HepG2 (cell line): ENCODE data around the gene PYGL. TPM values are rescaled to one million over a fixed set of nuclear protein-coding genes. Genes with fewer than 3 reads are reported as not detected.

ENCODE experiments used
- HOXA3 ChIP-seq: sonication (generic); formaldehyde crosslinking; IDR thresholded peaks from 2 replicates; pipeline ENCODE4 v1.5.0; 2020; ENCODE audit warnings: missing genetic modification reagents
- KDM5B ChIP-seq: sonication (generic); formaldehyde crosslinking; IDR thresholded peaks from 2 replicates; pipeline ENCODE4 v1.4.0; 2020; ENCODE audit warnings: missing genetic modification reagents, mild to moderate bottlenecking, borderline replicate concordance
- ZNF143 ChIP-seq: sonication (generic); formaldehyde crosslinking; IDR thresholded peaks from 2 replicates; pipeline ENCODE4 v1.4.0; 2020; ENCODE audit warnings: missing genetic modification reagents
- ZNF460 ChIP-seq: sonication (generic); formaldehyde crosslinking; IDR thresholded peaks from 2 replicates; pipeline ENCODE4 v1.5.1; 2020; ENCODE audit warnings: missing genetic modification reagents, mild to moderate bottlenecking, borderline replicate concordance
- ZNF484 ChIP-seq: sonication (generic); formaldehyde crosslinking; IDR thresholded peaks from 2 replicates; pipeline ENCODE4 v1.5.1; 2020; ENCODE audit warnings: mild to moderate bottlenecking, low read depth, missing genetic modification reagents, borderline replicate concordance
- ZNF558 ChIP-seq: sonication (generic); formaldehyde crosslinking; IDR thresholded peaks from 2 replicates; pipeline ENCODE4 v1.9.0; 2022; ENCODE audit warnings: mild to moderate bottlenecking, missing genetic modification reagents, borderline replicate concordance
- polyA plus RNA-seq, 8 experiments: library from polyadenylated mRNA; depleted of rRNA in 3 of 8; stranded (reverse) in 7 of 8; unstranded in 1 of 8; fragments of >200 nt; fragmentation: Illumina TruSeq in 4 of 8; extraction: Trizol in 4 of 8; gene quantifications; 2 replicates each; pipeline versions ENCODE4 v1.2.1 to v1.2.3, GENCODE V29; 2011 to 2016; ENCODE audit warnings: low read depth in 4 of 8, missing spikeins in 1 of 8, mixed read lengths in 1 of 8; ENCODE audit not compliant: insufficient read depth in 1 of 8
- total RNA-seq, 5 experiments: library from RNA; depleted of rRNA; stranded (reverse); fragments of >200 nt; fragmentation: Illumina TruSeq; extraction: Trizol; gene quantifications; 2 replicates each; pipeline ENCODE4 v1.2.3, GENCODE V29; 2016; ENCODE audit warnings: low read depth in 1 of 5
- TF ChIP-seq, protein P1 (sequence below): sonication (generic); formaldehyde crosslinking; IDR thresholded peaks from 2 replicates; pipeline ENCODE4 v1.5.1; 2020; ENCODE audit warnings: mild to moderate bottlenecking, missing genetic modification reagents, moderate library complexity
- TF ChIP-seq, protein P2 (sequence below): sonication (generic); formaldehyde crosslinking; IDR thresholded peaks from 2 replicates; pipeline ENCODE4 v1.9.0; 2021; ENCODE audit warnings: missing genetic modification reagents, borderline replicate concordance
- TF ChIP-seq, protein P3 (sequence below): sonication (generic); formaldehyde crosslinking; IDR thresholded peaks from 2 replicates; pipeline ENCODE4 v1.4.0; 2020; ENCODE audit warnings: mild to moderate bottlenecking, missing genetic modification reagents
- TF ChIP-seq, protein P4 (sequence below): sonication (generic); formaldehyde crosslinking; IDR thresholded peaks from 2 replicates; pipeline ENCODE4 v1.8.1; 2023; ENCODE audit warnings: missing genetic modification reagents, inconsistent platforms, borderline replicate concordance
- TF ChIP-seq, protein P5 (sequence below): sonication (generic); formaldehyde crosslinking; IDR thresholded peaks from 2 replicates; pipeline ENCODE4 v1.9.0; 2021; ENCODE audit warnings: missing genetic modification reagents, mild to moderate bottlenecking, borderline replicate concordance
- TF ChIP-seq, protein P6 (sequence below): sonication (generic); formaldehyde crosslinking; conservative IDR thresholded peaks from 2 replicates; pipeline ENCODE4 v1.8.0; 2022; ENCODE audit warnings: low read depth, missing genetic modification reagents

PYGL gene
- total and polyA plus RNA-seq, 2 of the 13 experiments (the other 11 are each of a cell fraction or from before 2014, with no cell fraction given), result 98.4 to 110 TPM

DNA sequence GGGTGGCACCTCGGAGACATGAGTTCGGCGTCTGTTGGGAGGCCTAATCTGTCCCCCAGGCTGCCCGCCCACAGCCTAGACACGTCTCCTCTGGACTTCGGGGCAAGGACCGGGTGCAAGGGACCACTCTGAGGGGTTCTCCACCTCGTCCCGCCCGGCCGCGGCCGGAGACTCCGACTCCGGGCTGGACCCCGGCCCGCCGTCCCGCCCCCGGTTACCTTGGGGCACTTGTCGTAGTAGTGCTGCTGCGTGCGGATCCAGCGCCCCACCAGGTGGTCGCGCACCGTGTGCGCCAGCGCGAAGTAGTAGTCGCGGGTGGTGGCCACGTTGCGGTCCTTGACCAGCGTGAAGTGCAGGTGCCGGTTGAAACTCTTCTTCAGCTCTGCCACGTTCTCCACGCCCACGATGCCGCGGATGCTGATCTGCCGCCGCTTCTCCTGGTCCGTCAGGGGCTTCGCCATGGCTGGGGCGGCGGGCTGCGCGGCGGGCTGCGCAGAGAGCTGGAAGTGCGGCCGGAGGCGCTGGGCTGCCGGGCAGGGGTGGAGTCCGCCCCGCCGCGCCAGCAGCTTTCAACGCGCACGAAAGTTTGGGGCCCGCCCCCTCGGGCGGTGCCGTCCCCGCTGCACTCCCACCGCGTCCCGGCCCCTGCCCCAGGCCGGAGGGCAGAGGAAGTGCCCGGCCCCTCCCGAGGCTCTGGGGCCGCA is at the start of gene PYGL (continued):
- no peak for TF ChIP-seq ZNF460 (CRISPR knock-in tag)
- TF ChIP-seq KDM5B, result peak; percentile 89
- peak; percentile 37 for TF ChIP-seq HOXA3 (CRISPR knock-in tag)
- TF ChIP-seq, protein P1, sequence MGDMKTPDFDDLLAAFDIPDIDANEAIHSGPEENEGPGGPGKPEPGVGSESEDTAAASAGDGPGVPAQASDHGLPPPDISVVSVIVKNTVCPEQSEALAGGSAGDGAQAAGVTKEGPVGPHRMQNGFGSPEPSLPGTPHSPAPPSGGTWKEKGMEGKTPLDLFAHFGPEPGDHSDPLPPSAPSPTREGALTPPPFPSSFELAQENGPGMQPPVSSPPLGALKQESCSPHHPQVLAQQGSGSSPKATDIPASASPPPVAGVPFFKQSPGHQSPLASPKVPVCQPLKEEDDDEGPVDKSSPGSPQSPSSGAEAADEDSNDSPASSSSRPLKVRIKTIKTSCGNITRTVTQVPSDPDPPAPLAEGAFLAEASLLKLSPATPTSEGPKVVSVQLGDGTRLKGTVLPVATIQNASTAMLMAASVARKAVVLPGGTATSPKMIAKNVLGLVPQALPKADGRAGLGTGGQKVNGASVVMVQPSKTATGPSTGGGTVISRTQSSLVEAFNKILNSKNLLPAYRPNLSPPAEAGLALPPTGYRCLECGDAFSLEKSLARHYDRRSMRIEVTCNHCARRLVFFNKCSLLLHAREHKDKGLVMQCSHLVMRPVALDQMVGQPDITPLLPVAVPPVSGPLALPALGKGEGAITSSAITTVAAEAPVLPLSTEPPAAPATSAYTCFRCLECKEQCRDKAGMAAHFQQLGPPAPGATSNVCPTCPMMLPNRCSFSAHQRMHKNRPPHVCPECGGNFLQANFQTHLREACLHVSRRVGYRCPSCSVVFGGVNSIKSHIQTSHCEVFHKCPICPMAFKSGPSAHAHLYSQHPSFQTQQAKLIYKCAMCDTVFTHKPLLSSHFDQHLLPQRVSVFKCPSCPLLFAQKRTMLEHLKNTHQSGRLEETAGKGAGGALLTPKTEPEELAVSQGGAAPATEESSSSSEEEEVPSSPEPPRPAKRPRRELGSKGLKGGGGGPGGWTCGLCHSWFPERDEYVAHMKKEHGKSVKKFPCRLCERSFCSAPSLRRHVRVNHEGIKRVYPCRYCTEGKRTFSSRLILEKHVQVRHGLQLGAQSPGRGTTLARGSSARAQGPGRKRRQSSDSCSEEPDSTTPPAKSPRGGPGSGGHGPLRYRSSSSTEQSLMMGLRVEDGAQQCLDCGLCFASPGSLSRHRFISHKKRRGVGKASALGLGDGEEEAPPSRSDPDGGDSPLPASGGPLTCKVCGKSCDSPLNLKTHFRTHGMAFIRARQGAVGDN (CRISPR knock-in tag), result peak; percentile 89
- no peak for TF ChIP-seq ZNF558 (CRISPR knock-in tag)
- TF ChIP-seq ZNF484 (CRISPR knock-in tag), result no peak
- TF ChIP-seq, protein P2, sequence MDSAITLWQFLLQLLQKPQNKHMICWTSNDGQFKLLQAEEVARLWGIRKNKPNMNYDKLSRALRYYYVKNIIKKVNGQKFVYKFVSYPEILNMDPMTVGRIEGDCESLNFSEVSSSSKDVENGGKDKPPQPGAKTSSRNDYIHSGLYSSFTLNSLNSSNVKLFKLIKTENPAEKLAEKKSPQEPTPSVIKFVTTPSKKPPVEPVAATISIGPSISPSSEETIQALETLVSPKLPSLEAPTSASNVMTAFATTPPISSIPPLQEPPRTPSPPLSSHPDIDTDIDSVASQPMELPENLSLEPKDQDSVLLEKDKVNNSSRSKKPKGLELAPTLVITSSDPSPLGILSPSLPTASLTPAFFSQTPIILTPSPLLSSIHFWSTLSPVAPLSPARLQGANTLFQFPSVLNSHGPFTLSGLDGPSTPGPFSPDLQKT (CRISPR knock-in tag), result no peak
- TF ChIP-seq, protein P3, sequence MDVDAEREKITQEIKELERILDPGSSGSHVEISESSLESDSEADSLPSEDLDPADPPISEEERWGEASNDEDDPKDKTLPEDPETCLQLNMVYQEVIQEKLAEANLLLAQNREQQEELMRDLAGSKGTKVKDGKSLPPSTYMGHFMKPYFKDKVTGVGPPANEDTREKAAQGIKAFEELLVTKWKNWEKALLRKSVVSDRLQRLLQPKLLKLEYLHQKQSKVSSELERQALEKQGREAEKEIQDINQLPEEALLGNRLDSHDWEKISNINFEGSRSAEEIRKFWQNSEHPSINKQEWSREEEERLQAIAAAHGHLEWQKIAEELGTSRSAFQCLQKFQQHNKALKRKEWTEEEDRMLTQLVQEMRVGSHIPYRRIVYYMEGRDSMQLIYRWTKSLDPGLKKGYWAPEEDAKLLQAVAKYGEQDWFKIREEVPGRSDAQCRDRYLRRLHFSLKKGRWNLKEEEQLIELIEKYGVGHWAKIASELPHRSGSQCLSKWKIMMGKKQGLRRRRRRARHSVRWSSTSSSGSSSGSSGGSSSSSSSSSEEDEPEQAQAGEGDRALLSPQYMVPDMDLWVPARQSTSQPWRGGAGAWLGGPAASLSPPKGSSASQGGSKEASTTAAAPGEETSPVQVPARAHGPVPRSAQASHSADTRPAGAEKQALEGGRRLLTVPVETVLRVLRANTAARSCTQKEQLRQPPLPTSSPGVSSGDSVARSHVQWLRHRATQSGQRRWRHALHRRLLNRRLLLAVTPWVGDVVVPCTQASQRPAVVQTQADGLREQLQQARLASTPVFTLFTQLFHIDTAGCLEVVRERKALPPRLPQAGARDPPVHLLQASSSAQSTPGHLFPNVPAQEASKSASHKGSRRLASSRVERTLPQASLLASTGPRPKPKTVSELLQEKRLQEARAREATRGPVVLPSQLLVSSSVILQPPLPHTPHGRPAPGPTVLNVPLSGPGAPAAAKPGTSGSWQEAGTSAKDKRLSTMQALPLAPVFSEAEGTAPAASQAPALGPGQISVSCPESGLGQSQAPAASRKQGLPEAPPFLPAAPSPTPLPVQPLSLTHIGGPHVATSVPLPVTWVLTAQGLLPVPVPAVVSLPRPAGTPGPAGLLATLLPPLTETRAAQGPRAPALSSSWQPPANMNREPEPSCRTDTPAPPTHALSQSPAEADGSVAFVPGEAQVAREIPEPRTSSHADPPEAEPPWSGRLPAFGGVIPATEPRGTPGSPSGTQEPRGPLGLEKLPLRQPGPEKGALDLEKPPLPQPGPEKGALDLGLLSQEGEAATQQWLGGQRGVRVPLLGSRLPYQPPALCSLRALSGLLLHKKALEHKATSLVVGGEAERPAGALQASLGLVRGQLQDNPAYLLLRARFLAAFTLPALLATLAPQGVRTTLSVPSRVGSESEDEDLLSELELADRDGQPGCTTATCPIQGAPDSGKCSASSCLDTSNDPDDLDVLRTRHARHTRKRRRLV, result no peak
- TF ChIP-seq, protein P4, sequence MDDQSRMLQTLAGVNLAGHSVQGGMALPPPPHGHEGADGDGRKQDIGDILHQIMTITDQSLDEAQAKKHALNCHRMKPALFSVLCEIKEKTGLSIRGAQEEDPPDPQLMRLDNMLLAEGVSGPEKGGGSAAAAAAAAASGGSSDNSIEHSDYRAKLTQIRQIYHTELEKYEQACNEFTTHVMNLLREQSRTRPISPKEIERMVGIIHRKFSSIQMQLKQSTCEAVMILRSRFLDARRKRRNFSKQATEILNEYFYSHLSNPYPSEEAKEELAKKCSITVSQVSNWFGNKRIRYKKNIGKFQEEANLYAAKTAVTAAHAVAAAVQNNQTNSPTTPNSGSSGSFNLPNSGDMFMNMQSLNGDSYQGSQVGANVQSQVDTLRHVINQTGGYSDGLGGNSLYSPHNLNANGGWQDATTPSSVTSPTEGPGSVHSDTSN, result no peak
- TF ChIP-seq ZNF143 (CRISPR knock-in tag), result 0 out of 2 replicates have a peak, but pooled peaks have one; percentile 4
- TF ChIP-seq, protein P5, sequence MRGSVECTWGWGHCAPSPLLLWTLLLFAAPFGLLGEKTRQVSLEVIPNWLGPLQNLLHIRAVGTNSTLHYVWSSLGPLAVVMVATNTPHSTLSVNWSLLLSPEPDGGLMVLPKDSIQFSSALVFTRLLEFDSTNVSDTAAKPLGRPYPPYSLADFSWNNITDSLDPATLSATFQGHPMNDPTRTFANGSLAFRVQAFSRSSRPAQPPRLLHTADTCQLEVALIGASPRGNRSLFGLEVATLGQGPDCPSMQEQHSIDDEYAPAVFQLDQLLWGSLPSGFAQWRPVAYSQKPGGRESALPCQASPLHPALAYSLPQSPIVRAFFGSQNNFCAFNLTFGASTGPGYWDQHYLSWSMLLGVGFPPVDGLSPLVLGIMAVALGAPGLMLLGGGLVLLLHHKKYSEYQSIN (CRISPR knock-in tag), result no peak
- TF ChIP-seq, protein P6, sequence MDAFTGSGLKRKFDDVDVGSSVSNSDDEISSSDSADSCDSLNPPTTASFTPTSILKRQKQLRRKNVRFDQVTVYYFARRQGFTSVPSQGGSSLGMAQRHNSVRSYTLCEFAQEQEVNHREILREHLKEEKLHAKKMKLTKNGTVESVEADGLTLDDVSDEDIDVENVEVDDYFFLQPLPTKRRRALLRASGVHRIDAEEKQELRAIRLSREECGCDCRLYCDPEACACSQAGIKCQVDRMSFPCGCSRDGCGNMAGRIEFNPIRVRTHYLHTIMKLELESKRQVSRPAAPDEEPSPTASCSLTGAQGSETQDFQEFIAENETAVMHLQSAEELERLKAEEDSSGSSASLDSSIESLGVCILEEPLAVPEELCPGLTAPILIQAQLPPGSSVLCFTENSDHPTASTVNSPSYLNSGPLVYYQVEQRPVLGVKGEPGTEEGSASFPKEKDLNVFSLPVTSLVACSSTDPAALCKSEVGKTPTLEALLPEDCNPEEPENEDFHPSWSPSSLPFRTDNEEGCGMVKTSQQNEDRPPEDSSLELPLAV, result no peak
